ENCODE measurements around the gene C2orf49. TPM values are rescaled to one million over a fixed set of nuclear protein-coding genes. Genes with fewer than 3 reads are reported as not detected.

C2orf49 gene
- total RNA-seq, 1 donor: 18.1 TPM

DNA sequence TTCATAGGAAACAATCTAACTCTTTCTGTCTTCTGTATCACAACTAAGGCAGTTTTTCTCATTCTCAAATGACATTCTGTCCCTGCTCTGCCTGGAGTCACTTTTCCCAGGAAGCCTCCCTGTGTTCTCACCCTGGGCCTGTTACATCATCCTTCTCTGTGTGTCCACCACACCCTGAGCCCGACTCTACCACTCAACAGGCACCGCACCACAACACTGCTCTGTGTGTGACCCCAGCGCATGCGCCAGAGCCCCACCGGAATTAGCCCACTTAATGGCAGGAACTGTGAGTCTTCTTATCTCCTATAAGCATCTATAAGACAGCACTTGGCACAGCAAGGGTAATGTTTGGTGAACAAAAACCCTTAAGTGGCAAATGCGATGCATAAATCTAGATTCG, 40.1 kb upstream of the C2orf49 start:
- Histone ChIP-seq H4K20me1 (ENCODE audit: insufficient read depth, low read length) (peaks cover 5% of the 10 kb centered on the region), H3K79me2 (ENCODE audit: insufficient read depth, low read length) (peaks cover 37% of the 10 kb centered on the region), H3K9me3 (ENCODE audit: low read depth, low read length) (no peaks in the 10 kb centered on the region), H3K27me3 (ENCODE audit: insufficient read depth, low read length) (no peaks in the 10 kb centered on the region), H3K36me3 (ENCODE audit: insufficient read depth, low read length) (peaks cover 31% of the 10 kb centered on the region), H3K4me1 (ENCODE audit: insufficient read depth, low read length) (peaks cover 4% of the 10 kb centered on the region), H2AFZ (ENCODE audit: low read length) (no peak overlapping the region), H3K27ac (ENCODE audit: low read depth, low read length) (no peak overlapping the region), H3K4me3 (ENCODE audit: insufficient read depth, low read length) (no peak overlapping the region), H3K4me2 (ENCODE audit: insufficient read depth, low read length) (no peak overlapping the region)
- TF ChIP-seq, protein P1, sequence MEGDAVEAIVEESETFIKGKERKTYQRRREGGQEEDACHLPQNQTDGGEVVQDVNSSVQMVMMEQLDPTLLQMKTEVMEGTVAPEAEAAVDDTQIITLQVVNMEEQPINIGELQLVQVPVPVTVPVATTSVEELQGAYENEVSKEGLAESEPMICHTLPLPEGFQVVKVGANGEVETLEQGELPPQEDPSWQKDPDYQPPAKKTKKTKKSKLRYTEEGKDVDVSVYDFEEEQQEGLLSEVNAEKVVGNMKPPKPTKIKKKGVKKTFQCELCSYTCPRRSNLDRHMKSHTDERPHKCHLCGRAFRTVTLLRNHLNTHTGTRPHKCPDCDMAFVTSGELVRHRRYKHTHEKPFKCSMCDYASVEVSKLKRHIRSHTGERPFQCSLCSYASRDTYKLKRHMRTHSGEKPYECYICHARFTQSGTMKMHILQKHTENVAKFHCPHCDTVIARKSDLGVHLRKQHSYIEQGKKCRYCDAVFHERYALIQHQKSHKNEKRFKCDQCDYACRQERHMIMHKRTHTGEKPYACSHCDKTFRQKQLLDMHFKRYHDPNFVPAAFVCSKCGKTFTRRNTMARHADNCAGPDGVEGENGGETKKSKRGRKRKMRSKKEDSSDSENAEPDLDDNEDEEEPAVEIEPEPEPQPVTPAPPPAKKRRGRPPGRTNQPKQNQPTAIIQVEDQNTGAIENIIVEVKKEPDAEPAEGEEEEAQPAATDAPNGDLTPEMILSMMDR (IDR thresholded peaks at IDR 0.05; ENCODE audit: extremely low read depth, low read depth, low read length): no peak
- no peak for DNase-seq (ENCODE audit: insufficient read length, low spot score, missing footprints)

DNA sequence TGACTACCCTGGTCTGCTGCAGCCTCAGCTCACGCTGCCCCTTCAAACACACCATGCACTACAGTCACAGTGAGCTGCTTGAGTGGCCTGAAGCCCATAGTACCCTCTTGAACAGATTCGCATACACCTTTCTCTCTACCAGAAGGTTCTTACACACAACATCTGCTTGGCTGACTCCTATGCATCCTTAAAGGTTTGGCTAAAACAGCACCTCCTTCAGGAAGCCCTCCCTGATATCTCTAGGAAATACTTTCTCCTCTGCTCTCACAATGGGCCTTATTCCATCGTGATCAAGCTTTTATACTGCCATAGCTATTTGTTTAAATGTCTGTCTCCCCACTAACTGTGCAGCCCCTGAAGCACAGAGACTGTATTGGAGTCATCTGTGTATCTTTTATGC, 39.3 kb upstream of the C2orf49 start:
- no peaks in the 10 kb centered on the region for H3K27me3 ChIP-seq (ENCODE audit: insufficient read depth, low read length)
- no peak overlapping the region for H2AFZ ChIP-seq (ENCODE audit: low read length)
- no peaks in the 10 kb centered on the region for H3K9me3 ChIP-seq (ENCODE audit: low read depth, low read length)
- H4K20me1 ChIP-seq (ENCODE audit: insufficient read depth, low read length): peaks cover 5% of the 10 kb centered on the region
- H3K79me2 ChIP-seq (ENCODE audit: insufficient read depth, low read length): peaks cover 41% of the 10 kb centered on the region
- no peak overlapping the region for H3K27ac ChIP-seq (ENCODE audit: low read depth, low read length)
- H3K36me3 ChIP-seq (ENCODE audit: insufficient read depth, low read length): peaks cover 29% of the 10 kb centered on the region
- no peak for DNase-seq (ENCODE audit: insufficient read length, low spot score, missing footprints)
- TF ChIP-seq, protein P1 (IDR thresholded peaks at IDR 0.05; ENCODE audit: extremely low read depth, low read depth, low read length): no peak
- no peak overlapping the region for H3K4me3 ChIP-seq (ENCODE audit: insufficient read depth, low read length)
- no peaks in the 10 kb centered on the region for H3K4me1 ChIP-seq (ENCODE audit: insufficient read depth, low read length)
- no peak overlapping the region for H3K4me2 ChIP-seq (ENCODE audit: insufficient read depth, low read length)

GRCh38 chr2:105299290-105299689, 38.0 kb upstream of the C2orf49 start:
- Histone ChIP-seq H2AFZ (ENCODE audit: low read length) (no peak overlapping the region), H3K27me3 (ENCODE audit: insufficient read depth, low read length) (no peaks in the 10 kb centered on the region), H3K27ac (ENCODE audit: low read depth, low read length) (no peak overlapping the region), H4K20me1 (ENCODE audit: insufficient read depth, low read length) (peaks cover 5% of the 10 kb centered on the region), H3K4me2 (ENCODE audit: insufficient read depth, low read length) (no peak overlapping the region), H3K4me3 (ENCODE audit: insufficient read depth, low read length) (no peak overlapping the region), H3K4me1 (ENCODE audit: insufficient read depth, low read length) (no peaks in the 10 kb centered on the region), H3K36me3 (ENCODE audit: insufficient read depth, low read length) (peaks cover 22% of the 10 kb centered on the region), H3K79me2 (ENCODE audit: insufficient read depth, low read length) (peaks cover 52% of the 10 kb centered on the region), H3K9me3 (ENCODE audit: low read depth, low read length) (no peaks in the 10 kb centered on the region)
- no peak for DNase-seq (ENCODE audit: insufficient read length, low spot score, missing footprints)
- TF ChIP-seq, protein P1 (IDR thresholded peaks at IDR 0.05; ENCODE audit: extremely low read depth, low read depth, low read length): no peak

DNA sequence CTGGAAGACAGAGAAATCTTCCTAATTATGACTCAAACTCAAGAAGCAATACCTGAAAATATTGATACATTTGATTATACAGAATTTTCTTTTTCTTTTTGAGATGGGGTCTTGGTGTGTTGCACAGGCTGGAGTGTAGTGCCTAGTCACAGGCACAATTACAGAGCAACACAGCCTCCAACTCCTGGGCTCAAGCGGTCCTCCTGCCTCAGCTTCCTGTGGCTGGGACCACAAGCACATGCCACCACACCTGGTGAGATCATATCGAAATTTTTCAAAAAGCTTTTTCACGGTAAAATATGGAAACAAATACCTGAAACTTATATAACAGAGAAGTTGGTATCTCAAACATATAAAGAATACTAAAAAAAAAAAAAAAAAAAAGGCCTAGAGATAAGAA, 35.7 kb upstream of the C2orf49 start:
- H3K27ac ChIP-seq (ENCODE audit: low read depth, low read length): no peak overlapping the region
- no peaks in the 10 kb centered on the region for H3K9me3 ChIP-seq (ENCODE audit: low read depth, low read length)
- no peaks in the 10 kb centered on the region for H3K4me1 ChIP-seq (ENCODE audit: insufficient read depth, low read length)
- H3K36me3 ChIP-seq (ENCODE audit: insufficient read depth, low read length): peaks cover 17% of the 10 kb centered on the region
- peaks cover 67% of the 10 kb centered on the region for H3K79me2 ChIP-seq (ENCODE audit: insufficient read depth, low read length)
- peaks cover 5% of the 10 kb centered on the region for H4K20me1 ChIP-seq (ENCODE audit: insufficient read depth, low read length)
- H2AFZ ChIP-seq (ENCODE audit: low read length): no peak overlapping the region
- H3K4me3 ChIP-seq (ENCODE audit: insufficient read depth, low read length): no peak overlapping the region
- TF ChIP-seq, protein P1 (IDR thresholded peaks at IDR 0.05; ENCODE audit: extremely low read depth, low read depth, low read length): no peak
- DNase-seq (ENCODE audit: insufficient read length, low spot score, missing footprints): no peak
- H3K4me2 ChIP-seq (ENCODE audit: insufficient read depth, low read length): no peak overlapping the region
- H3K27me3 ChIP-seq (ENCODE audit: insufficient read depth, low read length): no peaks in the 10 kb centered on the region
